ACC112 (cell line): ENCODE results near the gene TNRC6C.

Experiments
- H2AFZ ChIP-seq: fragments of 200-600 bp; sonication (generic); one replicate; pipeline ENCODE4 v1.6.0; 2017; ENCODE audit warnings: antibody characterized with exemption, low read length; ENCODE audit not compliant: unreplicated experiment
- H3K27ac ChIP-seq: fragments of 200-600 bp; sonication (generic); 2 replicates; pipeline ENCODE4 v1.5.1; 2014; ENCODE audit warnings: low read depth, mild to moderate bottlenecking, antibody characterized with exemption, low read length, moderate library complexity
- H3K27me3 ChIP-seq: fragments of 200-600 bp; sonication (generic); 2 replicates; pipeline ENCODE4 v1.6.1; 2014; ENCODE audit warnings: mild to moderate bottlenecking, antibody characterized with exemption, low read length, moderate library complexity, mixed read lengths; ENCODE audit not compliant: insufficient read depth
- H3K36me3 ChIP-seq: fragments of 200-600 bp; sonication (generic); 2 replicates; pipeline ENCODE4 v1.6.1; 2016; ENCODE audit warnings: mild to moderate bottlenecking, antibody characterized with exemption, low read length, moderate library complexity, mixed read lengths; ENCODE audit not compliant: insufficient read depth
- H3K4me1 ChIP-seq: fragments of 200-600 bp; sonication (generic); one replicate; pipeline ENCODE4 v1.6.1; 2016; ENCODE audit warnings: low read length, mixed read lengths; ENCODE audit not compliant: insufficient read depth, unreplicated experiment, control insufficient read depth
- H3K4me3 ChIP-seq: fragments of 200-600 bp; sonication (generic); 2 replicates; pipeline ENCODE4 v1.5.1; 2014; ENCODE audit warnings: mild to moderate bottlenecking, low read depth, low read length
- H3K79me2 ChIP-seq: fragments of 200-600 bp; sonication (generic); one replicate; pipeline ENCODE4 v1.6.0; 2016; ENCODE audit warnings: low read length; ENCODE audit not compliant: control insufficient read depth, unreplicated experiment, insufficient read depth

TNRC6C gene

GRCh38 chr17:78141437-78142118 lies 183.1 kb downstream of the TNRC6C start:
- H3K27ac ChIP-seq: no peak overlapping the region
- no peak overlapping the region for H3K4me3 ChIP-seq
- no peaks in the 10 kb centered on the region for H3K79me2 ChIP-seq
- peaks cover 22% of the 10 kb centered on the region for H3K4me1 ChIP-seq
- H2AFZ ChIP-seq: no peak overlapping the region
- no peaks in the 10 kb centered on the region for H3K36me3 ChIP-seq
- H3K27me3 ChIP-seq: no peaks in the 10 kb centered on the region

GRCh38 chr17:78142119-78142861 lies 183.8 kb downstream of the TNRC6C start:
- peaks cover 22% of the 10 kb centered on the region for H3K4me1 ChIP-seq
- no peaks in the 10 kb centered on the region for H3K27me3 ChIP-seq
- no peak overlapping the region for H3K4me3 ChIP-seq
- no peaks in the 10 kb centered on the region for H3K79me2 ChIP-seq
- no peaks in the 10 kb centered on the region for H3K36me3 ChIP-seq
- no peak overlapping the region for H3K27ac ChIP-seq
- H2AFZ ChIP-seq: no peak overlapping the region

GRCh38 chr17:78143214-78144146 lies 185.0 kb downstream of the TNRC6C start:
- no peak overlapping the region for H3K4me3 ChIP-seq
- no peaks in the 10 kb centered on the region for H3K79me2 ChIP-seq
- no peak overlapping the region for H3K27ac ChIP-seq
- H3K36me3 ChIP-seq: no peaks in the 10 kb centered on the region
- H2AFZ ChIP-seq: no peak overlapping the region
- H3K4me1 ChIP-seq: peaks cover 22% of the 10 kb centered on the region
- no peaks in the 10 kb centered on the region for H3K27me3 ChIP-seq

GRCh38 chr17:78144147-78144719 lies 185.7 kb downstream of the TNRC6C start:
- H2AFZ ChIP-seq: no peak overlapping the region
- H3K79me2 ChIP-seq: no peaks in the 10 kb centered on the region
- no peak overlapping the region for H3K27ac ChIP-seq
- no peaks in the 10 kb centered on the region for H3K27me3 ChIP-seq
- H3K4me3 ChIP-seq: no peak overlapping the region
- H3K36me3 ChIP-seq: no peaks in the 10 kb centered on the region
- H3K4me1 ChIP-seq: peaks cover 22% of the 10 kb centered on the region

GRCh38 chr17:78144736-78145641 lies 186.5 kb downstream of the TNRC6C start:
- no peaks in the 10 kb centered on the region for H3K36me3 ChIP-seq
- H3K27me3 ChIP-seq: no peaks in the 10 kb centered on the region
- H2AFZ ChIP-seq: no peak overlapping the region
- no peaks in the 10 kb centered on the region for H3K79me2 ChIP-seq
- H3K4me1 ChIP-seq: peaks cover 22% of the 10 kb centered on the region
- H3K4me3 ChIP-seq: no peak overlapping the region
- H3K27ac ChIP-seq: no peak overlapping the region

- peaks cover 24% of the 10 kb centered on the region for H3K4me1 ChIP-seq
- H3K4me3 ChIP-seq: no peak overlapping the region
- H3K79me2 ChIP-seq: no peaks in the 10 kb centered on the region
- no peak overlapping the region for H2AFZ ChIP-seq
- no peaks in the 10 kb centered on the region for H3K36me3 ChIP-seq
- no peak overlapping the region for H3K27ac ChIP-seq
- H3K27me3 ChIP-seq: no peaks in the 10 kb centered on the region
Observed at GRCh38 chr17:78146471-78146869, 188.0 kb downstream of the TNRC6C start.

GRCh38 chr17:78146881-78147280 lies 188.4 kb downstream of the TNRC6C start:
- Histone ChIP-seq H3K27me3 (no peaks in the 10 kb centered on the region), H3K79me2 (no peaks in the 10 kb centered on the region), H3K36me3 (no peaks in the 10 kb centered on the region), H3K4me3 (no peak overlapping the region), H3K27ac (no peak overlapping the region), H3K4me1 (peaks cover 25% of the 10 kb centered on the region), H2AFZ (no peak overlapping the region)

GRCh38 chr17:78147315-78147998 lies 189.0 kb downstream of the TNRC6C start:
- Histone ChIP-seq H3K79me2 (no peaks in the 10 kb centered on the region), H3K4me1 (peaks cover 24% of the 10 kb centered on the region), H2AFZ (no peak overlapping the region), H3K36me3 (no peaks in the 10 kb centered on the region), H3K27me3 (no peaks in the 10 kb centered on the region), H3K4me3 (no peak overlapping the region), H3K27ac (no peak overlapping the region)

GRCh38 chr17:78148286-78149016 lies 189.9 kb downstream of the TNRC6C start:
- H3K4me1 ChIP-seq: peaks cover 24% of the 10 kb centered on the region
- no peak overlapping the region for H3K27ac ChIP-seq
- no peaks in the 10 kb centered on the region for H3K27me3 ChIP-seq

More at GRCh38 chr17:78148286-78149016, 189.9 kb downstream of the TNRC6C start:
- H3K4me3 ChIP-seq: no peak overlapping the region
- no peak overlapping the region for H2AFZ ChIP-seq
- H3K36me3 ChIP-seq: no peaks in the 10 kb centered on the region
- no peaks in the 10 kb centered on the region for H3K79me2 ChIP-seq
